ENCODE measurements around the gene TGFBR3.

TGFBR3 gene

DNA sequence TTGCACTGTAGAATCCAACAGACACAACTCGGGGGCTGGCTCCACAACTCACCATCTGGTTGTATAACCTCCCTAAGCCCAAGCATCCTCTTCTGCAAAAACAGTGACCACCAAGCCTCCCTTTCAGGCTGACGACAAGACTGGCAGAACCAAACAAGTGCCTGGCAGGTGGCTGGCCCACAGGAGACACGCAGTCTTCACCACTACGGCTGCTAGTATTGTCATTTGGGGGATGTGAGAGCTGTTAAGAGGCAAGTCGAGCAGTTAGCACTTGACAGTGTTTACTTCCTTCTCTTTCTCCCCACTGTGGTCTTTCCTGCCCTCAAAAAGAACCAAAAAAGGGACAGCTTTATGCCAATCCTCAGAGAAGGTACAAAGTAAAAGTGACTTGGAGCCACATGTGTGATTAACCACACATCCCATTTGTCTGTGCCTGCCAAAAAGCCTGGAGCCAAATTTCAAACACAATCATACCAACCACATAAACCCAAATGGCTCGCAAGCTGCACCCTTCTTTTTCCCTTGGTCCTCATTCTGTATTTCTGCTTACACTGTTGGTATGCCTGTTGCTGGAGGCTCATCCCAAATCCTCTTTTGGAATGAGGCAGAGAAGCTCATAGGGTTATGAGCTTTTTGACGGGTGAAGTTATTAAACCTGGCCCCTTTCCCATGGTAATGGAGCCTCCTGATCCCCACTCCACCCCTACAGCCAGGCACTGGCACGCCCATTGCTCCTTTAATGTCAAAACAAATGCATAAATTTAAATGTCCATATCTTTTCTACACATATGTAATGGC is 94.1 kb downstream of the TGFBR3 start:
- peak; percentile 7 for DNase-seq
- in situ Hi-C loops (cut with MboI; ENCODE audit: low pct_unique_long_range_greater_than_20kb, low sequenced_read_pairs): no loop called here

DNA sequence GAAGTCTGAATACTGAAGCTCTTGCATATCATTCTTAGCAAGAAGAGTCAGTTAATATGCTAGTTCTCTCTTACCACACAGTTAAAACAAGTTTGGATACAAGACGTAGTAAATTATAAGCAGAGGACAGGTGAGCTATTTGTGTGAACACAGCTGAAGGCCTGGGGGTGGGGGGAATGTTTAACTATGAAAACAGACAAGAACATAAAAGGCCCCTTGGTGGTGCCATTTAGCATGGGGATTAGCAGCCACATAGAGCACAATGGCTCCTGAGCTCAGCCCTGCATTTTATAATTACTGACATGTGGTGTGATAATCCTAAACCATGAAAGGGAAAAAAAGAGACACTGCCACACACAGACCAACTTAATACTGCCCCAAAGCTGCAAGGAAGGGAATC is 94.8 kb downstream of the TGFBR3 start:
- in situ Hi-C loops (cut with MboI; ENCODE audit: low pct_unique_long_range_greater_than_20kb, low sequenced_read_pairs): no loop called here
- DNase-seq: no peak

GRCh38 chr1:91790392-91790791 is 95.6 kb downstream of the TGFBR3 start:
- DNase-seq: no peak
- in situ Hi-C loops (cut with MboI; ENCODE audit: low pct_unique_long_range_greater_than_20kb, low sequenced_read_pairs): no loop called here

GRCh38 chr1:91789273-91789997 is 96.5 kb downstream of the TGFBR3 start:
- in situ Hi-C loops (cut with MboI; ENCODE audit: low pct_unique_long_range_greater_than_20kb, low sequenced_read_pairs): no loop called here
- DNase-seq: no peak

DNA sequence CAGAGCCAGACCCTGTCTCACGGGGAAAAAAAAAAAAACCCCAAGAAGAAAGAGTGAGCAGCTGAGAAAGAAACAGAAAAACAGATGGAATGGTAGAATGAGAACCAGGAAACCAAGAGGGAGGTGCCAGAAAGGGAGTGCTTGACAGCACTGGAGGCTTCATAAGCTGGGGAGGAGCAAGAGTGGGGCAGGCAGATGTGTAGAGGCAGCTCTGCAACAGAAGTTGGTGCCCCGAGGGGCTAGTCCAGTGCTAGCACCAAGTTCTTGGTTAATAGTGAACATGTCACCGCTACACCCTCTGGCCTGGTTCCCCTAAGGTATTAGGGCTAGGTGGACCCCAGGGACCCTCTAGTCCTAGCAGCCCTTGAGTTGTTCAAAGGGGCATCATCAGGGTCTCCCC is 98.0 kb downstream of the TGFBR3 start:
- no peak for DNase-seq
- in situ Hi-C loops (cut with MboI; ENCODE audit: low pct_unique_long_range_greater_than_20kb, low sequenced_read_pairs): no loop called here

- in situ Hi-C loops (cut with MboI; ENCODE audit: low pct_unique_long_range_greater_than_20kb, low sequenced_read_pairs): no loop called here
- no peak for DNase-seq
These were observed 101.3 kb downstream of the TGFBR3 start for GRCh38 chr1:91784616-91785015.

GRCh38 chr1:91784191-91784590 is 101.8 kb downstream of the TGFBR3 start:
- in situ Hi-C loops (cut with MboI; ENCODE audit: low pct_unique_long_range_greater_than_20kb, low sequenced_read_pairs): no loop called here
- DNase-seq: no peak

DNA sequence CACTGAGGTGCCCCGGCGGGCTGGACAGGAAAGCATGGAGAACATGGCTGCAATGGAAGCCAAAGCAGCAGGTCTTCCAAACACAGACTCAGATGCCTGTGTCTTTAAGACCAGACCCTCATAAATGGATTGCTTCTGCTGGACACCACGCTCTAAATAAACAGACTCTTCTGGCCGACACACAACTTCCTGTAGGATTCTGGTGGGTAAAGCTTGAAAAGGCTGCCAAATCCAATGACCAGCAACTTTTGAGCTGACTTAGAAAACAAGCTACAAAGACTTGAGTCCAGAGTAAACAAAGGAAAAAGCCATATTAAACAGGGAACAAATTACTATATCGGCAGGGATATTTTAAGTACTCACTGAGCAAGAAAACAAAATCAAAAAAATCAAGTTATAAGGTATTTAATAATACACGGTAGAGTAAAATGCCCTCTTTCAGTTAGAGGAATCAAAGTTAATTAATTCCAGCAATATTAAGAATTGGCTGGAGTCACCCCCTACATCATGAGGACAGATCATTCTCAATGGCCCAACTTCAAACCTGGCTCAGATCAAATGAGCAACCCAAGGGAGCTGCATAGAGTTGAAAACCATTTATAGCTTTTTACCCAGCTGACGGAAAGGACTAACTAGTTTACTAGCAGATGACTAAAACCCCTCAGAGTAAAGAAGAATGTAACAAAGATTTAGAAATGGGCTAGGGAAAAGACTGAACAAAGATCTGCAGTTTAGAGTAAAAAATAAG is 102.4 kb downstream of the TGFBR3 start:
- in situ Hi-C loops (cut with MboI; ENCODE audit: low pct_unique_long_range_greater_than_20kb, low sequenced_read_pairs): no loop called here
- no peak for DNase-seq

GRCh38 chr1:91781901-91782622 is 103.9 kb downstream of the TGFBR3 start:
- in situ Hi-C loops (cut with MboI; ENCODE audit: low pct_unique_long_range_greater_than_20kb, low sequenced_read_pairs): no loop called here
- no peak for DNase-seq

DNA sequence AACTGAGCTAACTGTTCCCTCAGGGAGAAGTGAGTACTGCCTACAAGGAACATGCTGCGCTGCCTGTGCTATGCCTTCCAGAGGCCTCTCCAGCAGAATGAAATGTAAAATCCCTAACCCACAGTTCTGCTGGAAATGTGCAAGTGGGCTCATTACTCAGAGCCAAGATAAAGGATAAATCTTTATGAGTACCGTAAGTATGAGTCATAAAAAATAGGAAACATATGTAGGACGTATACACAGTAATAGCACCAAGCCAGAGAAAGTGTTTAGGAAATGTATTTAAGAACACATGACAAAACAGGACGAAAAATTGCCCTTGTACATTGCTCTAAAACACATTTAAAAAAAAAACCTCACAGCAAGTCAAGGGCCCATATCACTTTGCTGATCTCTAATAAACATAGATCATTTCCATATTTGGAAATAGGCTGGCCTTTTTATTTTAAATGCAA is 104.6 kb downstream of the TGFBR3 start:
- no peak for DNase-seq
- in situ Hi-C loops (cut with MboI; ENCODE audit: low pct_unique_long_range_greater_than_20kb, low sequenced_read_pairs): no loop called here

DNA sequence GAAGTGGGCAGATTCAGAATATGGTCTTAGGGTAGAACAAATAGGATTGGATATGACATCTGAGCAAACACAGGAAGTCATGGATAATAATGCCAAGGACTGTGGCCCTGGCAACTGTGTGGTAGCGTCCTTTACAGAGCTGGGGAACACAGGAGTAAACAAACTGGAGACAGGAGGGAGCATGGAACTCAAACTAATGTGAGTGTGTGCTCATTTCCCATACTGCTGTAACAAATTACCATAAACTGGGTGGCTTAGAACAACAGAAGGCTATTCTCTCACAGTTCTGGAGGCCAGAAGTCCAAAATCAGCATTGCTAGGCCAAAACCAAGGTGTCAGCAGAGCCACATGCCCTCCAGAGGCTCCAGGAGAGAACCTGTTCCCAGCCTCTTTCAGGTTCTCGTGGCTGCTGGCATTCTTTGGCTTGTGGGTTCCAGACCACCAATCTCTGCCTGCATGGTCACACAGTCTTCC is 106.4 kb downstream of the TGFBR3 start:
- DNase-seq: no peak

DNA sequence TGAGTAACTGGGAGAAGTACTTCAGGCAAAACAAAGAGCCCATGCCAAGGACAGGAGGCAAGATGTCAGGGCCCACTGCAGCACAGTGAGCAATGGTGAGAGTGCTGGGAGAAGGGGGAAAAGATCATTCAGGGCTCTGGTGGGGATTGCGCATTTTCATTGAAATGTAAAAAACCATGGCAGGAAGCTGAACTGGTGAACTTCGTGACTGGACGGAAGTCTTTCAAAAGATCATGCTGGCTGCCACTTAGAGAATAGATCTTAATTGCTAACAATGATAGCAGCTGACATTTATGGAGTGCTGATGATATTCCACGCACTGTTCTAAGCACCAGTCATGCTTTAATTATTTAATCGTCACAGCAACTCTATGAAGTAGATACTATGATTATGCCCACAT is 107.0 kb downstream of the TGFBR3 start:
- DNase-seq: no peak
- in situ Hi-C loops (cut with MboI; ENCODE audit: low pct_unique_long_range_greater_than_20kb, low sequenced_read_pairs): no loop called here

More for the DNA sequence above, 106.4 kb downstream of the TGFBR3 start:
- in situ Hi-C loops (cut with MboI; ENCODE audit: low pct_unique_long_range_greater_than_20kb, low sequenced_read_pairs): no loop called here

- in situ Hi-C loops (cut with MboI; ENCODE audit: low pct_unique_long_range_greater_than_20kb, low sequenced_read_pairs): no loop called here
- DNase-seq: no peak
These were observed 108.2 kb downstream of the TGFBR3 start for GRCh38 chr1:91777630-91778300.

- in situ Hi-C loops (cut with MboI; ENCODE audit: low pct_unique_long_range_greater_than_20kb, low sequenced_read_pairs): no loop called here
- no peak for DNase-seq
These were observed 108.8 kb downstream of the TGFBR3 start for GRCh38 chr1:91777196-91777595.

DNA sequence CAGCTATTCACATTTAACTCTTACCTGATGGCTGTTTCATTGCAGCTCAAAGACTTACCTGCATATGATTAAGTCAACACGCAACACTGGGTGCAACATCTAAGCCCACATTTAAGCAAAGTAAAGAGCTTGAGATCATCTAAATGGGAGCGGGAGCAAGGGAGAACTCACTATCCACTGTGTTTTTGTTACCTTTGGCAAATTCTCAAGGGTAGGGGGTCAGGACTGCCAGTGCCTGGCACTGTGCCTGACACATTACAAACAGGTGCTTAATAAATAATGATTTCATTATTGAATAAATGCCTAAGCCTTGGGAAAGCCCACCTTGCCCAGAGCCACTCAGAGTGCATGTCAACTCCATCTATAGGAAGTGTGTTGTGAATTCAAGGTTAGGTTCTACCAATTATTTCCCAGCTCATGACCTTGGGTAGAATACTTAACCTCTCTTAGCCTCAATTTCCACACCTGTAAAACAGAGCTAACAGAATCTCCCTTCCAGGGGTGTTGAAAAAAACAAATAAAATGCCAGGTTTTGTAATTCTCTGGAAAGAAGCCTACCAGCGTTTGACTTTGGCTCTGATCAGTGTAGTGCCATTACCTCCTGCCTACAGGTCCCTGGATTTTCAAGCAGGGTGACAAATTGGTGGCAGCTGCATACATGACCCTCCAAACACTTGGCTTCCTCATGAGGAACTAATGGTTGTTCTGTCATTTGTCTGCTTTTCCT is 109.7 kb downstream of the TGFBR3 start:
- DNase-seq: no peak
- in situ Hi-C loops (cut with MboI; ENCODE audit: low pct_unique_long_range_greater_than_20kb, low sequenced_read_pairs): no loop called here

- in situ Hi-C loops (cut with MboI; ENCODE audit: low pct_unique_long_range_greater_than_20kb, low sequenced_read_pairs): no loop called here
- DNase-seq: no peak
These were observed 110.7 kb downstream of the TGFBR3 start for GRCh38 chr1:91775227-91775626.

GRCh38 chr1:91774520-91775203 is 111.3 kb downstream of the TGFBR3 start:
- in situ Hi-C loops (cut with MboI; ENCODE audit: low pct_unique_long_range_greater_than_20kb, low sequenced_read_pairs): no loop called here
- DNase-seq: no peak

- in situ Hi-C loops (cut with MboI; ENCODE audit: low pct_unique_long_range_greater_than_20kb, low sequenced_read_pairs): no loop called here
- DNase-seq: no peak
These were observed 114.2 kb downstream of the TGFBR3 start for GRCh38 chr1:91771717-91772116.
